ENCODE measurements around the gene APLNR. TPM values are rescaled to one million over a fixed set of nuclear protein-coding genes. Genes with fewer than 3 reads are reported as not detected.

The APLNR gene
- total and polyA plus RNA-seq, 2 of the 8 experiments (the other 6 are each of a cell fraction or from before 2014, with no cell fraction given): 0.80 TPM; not detected in 1

DNA sequence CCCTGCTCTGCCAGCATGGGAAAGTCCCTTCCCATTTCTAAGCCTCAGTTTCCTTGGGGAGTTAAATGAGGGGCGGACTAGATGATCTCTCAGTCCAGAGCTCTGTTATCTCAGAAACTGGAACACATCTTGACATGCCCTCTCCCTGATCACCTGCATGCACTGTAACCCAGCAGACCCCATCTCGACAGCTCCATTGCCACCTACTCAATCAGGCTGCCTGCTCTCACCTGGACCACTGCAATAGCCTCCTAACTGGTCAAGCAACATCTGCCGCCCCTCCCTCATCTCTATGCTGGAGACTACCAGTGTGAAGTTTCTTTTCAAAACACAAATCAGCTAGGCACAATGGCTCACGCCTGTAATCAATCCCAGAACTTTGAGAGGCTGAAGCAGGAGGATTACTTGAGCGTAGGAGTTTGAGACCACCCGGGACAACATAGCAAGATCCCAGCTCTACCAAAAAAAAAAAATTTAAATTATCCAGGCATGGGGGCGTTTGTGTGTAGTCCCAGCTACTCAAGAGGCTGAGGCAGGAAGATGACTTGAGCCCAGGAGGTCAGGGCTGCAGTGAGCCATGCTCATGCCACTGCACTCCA, 33.1 kb downstream of the APLNR start (continued):
- no peak for TF ChIP-seq EP300 (IDR thresholded peaks at IDR 0.05; ENCODE audit: borderline replicate concordance in 1 of 2, low read depth in 2 of 2, low read length in 2 of 2)
- no peak for TF ChIP-seq PHF8 (conservative IDR thresholded peaks at IDR 0.05; ENCODE audit: low read depth, low read length)
- TF ChIP-seq POLR2A (IDR thresholded peaks at IDR 0.05; ENCODE audit: control extremely low read depth in 1 of 2, low read depth in 2 of 2, low read length in 2 of 2): no peak
- no peak for TF ChIP-seq SIRT6 (IDR thresholded peaks at IDR 0.05; ENCODE audit: low read length)
- TF ChIP-seq SP4 (IDR thresholded peaks at IDR 0.05; ENCODE audit: low read length): no peak
- no peak for TF ChIP-seq RFX5 (IDR thresholded peaks at IDR 0.05; ENCODE audit: borderline replicate concordance, low read depth, low read length)
- no peak for TF ChIP-seq ASH2L (IDR thresholded peaks at IDR 0.05; ENCODE audit: low read length)
- TF ChIP-seq, protein P1, sequence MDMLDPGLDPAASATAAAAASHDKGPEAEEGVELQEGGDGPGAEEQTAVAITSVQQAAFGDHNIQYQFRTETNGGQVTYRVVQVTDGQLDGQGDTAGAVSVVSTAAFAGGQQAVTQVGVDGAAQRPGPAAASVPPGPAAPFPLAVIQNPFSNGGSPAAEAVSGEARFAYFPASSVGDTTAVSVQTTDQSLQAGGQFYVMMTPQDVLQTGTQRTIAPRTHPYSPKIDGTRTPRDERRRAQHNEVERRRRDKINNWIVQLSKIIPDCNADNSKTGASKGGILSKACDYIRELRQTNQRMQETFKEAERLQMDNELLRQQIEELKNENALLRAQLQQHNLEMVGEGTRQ (IDR thresholded peaks at IDR 0.05; ENCODE audit: low read length): no peak
